ENCODE measurements around the gene EZR. TPM values are rescaled to one million over a fixed set of nuclear protein-coding genes. Genes with fewer than 3 reads are reported as not detected.

Gene EZR
- total and polyA plus RNA-seq, 2 of the 13 experiments (the other 11 are each of a cell fraction or from before 2014, with no cell fraction given), result 34.7 to 60.3 TPM

- TF ChIP-seq PRDM10 (CRISPR knock-in tag; IDR thresholded peaks at IDR 0.05; ENCODE audit: low read depth) (no peak), TOE1 (CRISPR knock-in tag; IDR thresholded peaks at IDR 0.05) (no peak), TIGD3 (CRISPR knock-in tag; IDR thresholded peaks at IDR 0.05; ENCODE audit: borderline replicate concordance) (no peak), ZMAT3 (CRISPR knock-in tag; conservative IDR thresholded peaks at IDR 0.05) (no peak), HNF4G (IDR thresholded peaks at IDR 0.05; ENCODE audit: borderline replicate concordance, low read depth, low read length) (peak; percentile 27; the same call in 1 of the 2 replicates), HNF4G (CRISPR knock-in tag; IDR thresholded peaks at IDR 0.05; ENCODE audit: borderline replicate concordance, low read depth) (peak; percentile 72; the same call in 1 of the 2 replicates), MYPOP (CRISPR knock-in tag; IDR thresholded peaks at IDR 0.05) (no peak), PAWR (CRISPR knock-in tag; IDR thresholded peaks at IDR 0.05; ENCODE audit: borderline replicate concordance) (no peak), ZSCAN21 (CRISPR knock-in tag; IDR thresholded peaks at IDR 0.05; ENCODE audit: borderline replicate concordance) (no peak), RBM39 (IDR thresholded peaks at IDR 0.05; ENCODE audit: low read depth, low read length, poor library complexity, severe bottlenecking) (no peak), POLR2G (IDR thresholded peaks at IDR 0.05; ENCODE audit: low read depth, low read length) (no peak), ZFP91 (CRISPR knock-in tag; IDR thresholded peaks at IDR 0.05; ENCODE audit: borderline replicate concordance) (no peak), ETV5 (CRISPR knock-in tag; IDR thresholded peaks at IDR 0.05; ENCODE audit: borderline replicate concordance) (peak; percentile 62; the same call in 1 of the 2 replicates), DPF2 (CRISPR knock-in tag; IDR thresholded peaks at IDR 0.05; ENCODE audit: borderline replicate concordance, low read depth) (0 out of 2 replicates have a peak, but pooled peaks have one; percentile 55), NR2F6 (IDR thresholded peaks at IDR 0.05) (peak; percentile 66), NR2F6 (CRISPR knock-in tag; IDR thresholded peaks at IDR 0.05) (peak; percentile 72), MTA1 (CRISPR knock-in tag; IDR thresholded peaks at IDR 0.05; ENCODE audit: borderline replicate concordance) (peak; percentile 68; the same call in 1 of the 2 replicates)
These were observed 19.9 kb downstream of the EZR start (continued) for GRCh38 chr6:158799051-158799792.
